Measurements from ENCODE around the gene PRRG1. TPM values are rescaled to one million over a fixed set of nuclear protein-coding genes. Genes with fewer than 3 reads are reported as not detected.

PRRG1 gene
- total and polyA plus RNA-seq, 2 of the 13 experiments (the other 11 are each of a cell fraction or from before 2014, with no cell fraction given), result 5.0 to 11.0 TPM

GRCh38 chrX:37380256-37380655, 31.1 kb downstream of the PRRG1 start:
- no peaks in the 10 kb centered on the region for H3K27me3 ChIP-seq (ENCODE audit: control insufficient read depth in 1 of 2, insufficient read depth in 2 of 2, low read length in 2 of 2)
- FAIRE-seq (no peak), DNase-seq (ENCODE audit: low spot score) (no peak), ATAC-seq (no peak)
- no peaks in the 10 kb centered on the region for H3K36me3 ChIP-seq (replicated peaks in 1 of 2; ENCODE audit: control insufficient read depth in 1 of 2, insufficient read depth in 2 of 2, low read length in 2 of 2)
- no peaks in the 10 kb centered on the region for H3K9me3 ChIP-seq (ENCODE audit: low read length)
- CTCF ChIA-PET (ENCODE audit: low intra/inter-chr PET ratio, low total read pairs), result no interaction called here
- intact Hi-C loops (cut with micrococcal nuclease; ENCODE audit: unreplicated experiment) (no loop called here), in situ Hi-C loops (cut with HindIII; ENCODE audit: extremely low pct_ligation_motif_present, low pct_unique_long_range_greater_than_20kb) (no loop called here)
- no peak overlapping the region for H3K9ac ChIP-seq (ENCODE audit: insufficient read depth, low read depth, low read length)
- no peak for TF ChIP-seq ZNF143 (CRISPR knock-in tag; IDR thresholded peaks at IDR 0.05)
- no peak for TF ChIP-seq ZMYM4 (CRISPR knock-in tag; IDR thresholded peaks at IDR 0.05)
- no peak for TF ChIP-seq POLR2A (IDR thresholded peaks at IDR 0.05; ENCODE audit: insufficient read depth in 1 of 2, low read depth in 2 of 2, low read length in 2 of 2)
- TF ChIP-seq CREB1 (IDR thresholded peaks at IDR 0.05), result no peak
- no peak for TF ChIP-seq CREB1 (CRISPR knock-in tag; IDR thresholded peaks at IDR 0.05)
- TF ChIP-seq MXD4 (CRISPR knock-in tag; IDR thresholded peaks at IDR 0.05), result no peak
- no peak for TF ChIP-seq FOXM1 (CRISPR knock-in tag; IDR thresholded peaks at IDR 0.05)
- TF ChIP-seq HCFC1 (IDR thresholded peaks at IDR 0.05; ENCODE audit: low read depth, low read length), result no peak
- no peak for TF ChIP-seq KDM5A (IDR thresholded peaks at IDR 0.05; ENCODE audit: borderline replicate concordance, low read length)
- no peak for TF ChIP-seq TBX3 (IDR thresholded peaks at IDR 0.05; ENCODE audit: borderline replicate concordance)
- no peak for TF ChIP-seq ZNF280B (CRISPR knock-in tag; IDR thresholded peaks at IDR 0.05; ENCODE audit: borderline replicate concordance)
- no peak overlapping the region for H3K4me2 ChIP-seq (ENCODE audit: low read depth, low read length)
- H4K20me1 ChIP-seq (ENCODE audit: insufficient read depth, low read length), result no peaks in the 10 kb centered on the region
- POLR2A ChIA-PET, result no interaction called here
- H3K79me2 ChIP-seq (ENCODE audit: insufficient read depth, low read length), result peaks cover 16% of the 10 kb centered on the region
- no peak overlapping the region for H3K4me3 ChIP-seq (replicated peaks in 1 of 3; ENCODE audit: insufficient read depth in 1 of 3, low read depth in 2 of 3, low read length in 3 of 3)
- H3K27ac ChIP-seq (ENCODE audit: extremely low read length, insufficient read depth, low read length), result no peak overlapping the region
- no peak overlapping the region for H2AFZ ChIP-seq (ENCODE audit: low read length)
- no TSS peak for BruUV-seq (replicated peaks)
- H3K4me1 ChIP-seq (ENCODE audit: insufficient read depth, low read length), result no peaks in the 10 kb centered on the region

Data from HepG2 (cell line).